Sigmoid colon (tissue), 4 donors: Measurements from ENCODE around the gene UBE4A.

ENCODE experiments used
- CTCF ChIP-seq, 4 experiments: fragments of 450-650 bp in 3 of 4; fragments of 200-600 bp in 1 of 4; IDR thresholded peaks; one replicate each; pipeline ENCODE4 v1.5.1; 2016 to 2019; ENCODE audit warnings: antibody characterized with exemption in 4 of 4, mild to moderate bottlenecking in 3 of 4, moderate library complexity in 2 of 4
- EP300 ChIP-seq, 4 donors: sonication (generic); formaldehyde crosslinking; IDR thresholded peaks; one replicate each; pipeline ENCODE4 v1.6.1; 2017; ENCODE audit warnings: antibody characterized with exemption in 4 of 4

GRCh38 chr11:118410055-118410745 lies 50.8 kb downstream of the UBE4A start:
- TF ChIP-seq CTCF (IDR thresholded peaks at IDR 0.05) (no peak), EP300 (IDR thresholded peaks at IDR 0.05) (no peak)
